ENCODE results near the gene LGR6.

DNA sequence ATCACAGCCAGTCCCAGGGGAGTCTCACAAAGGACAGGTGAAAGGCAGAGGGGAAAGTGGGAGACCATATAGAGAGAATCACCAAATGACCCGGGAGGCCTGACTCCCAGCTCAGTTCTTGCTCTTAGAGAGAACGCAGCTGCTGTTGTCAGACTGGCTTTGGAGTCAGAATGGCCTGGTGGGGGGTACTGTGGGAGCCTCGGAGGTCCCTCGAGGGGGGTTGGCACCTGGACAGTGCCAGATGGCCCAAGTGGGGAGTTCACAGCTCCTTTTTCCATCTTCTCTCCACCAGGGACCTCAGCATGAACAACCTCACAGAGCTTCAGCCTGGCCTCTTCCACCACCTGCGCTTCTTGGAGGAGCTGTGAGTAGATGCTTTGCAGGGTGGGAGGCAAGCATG, 31.5 kb downstream of the LGR6 start:
- TF ChIP-seq ZNF274 (IDR thresholded peaks at IDR 0.05; ENCODE audit: low read depth, low read length): no peak
- no peak for TF ChIP-seq SUZ12 (IDR thresholded peaks at IDR 0.05; ENCODE audit: extremely low read depth, insufficient read depth, insufficient read length)
- TF ChIP-seq YY1 (IDR thresholded peaks at IDR 0.05; ENCODE audit: insufficient read depth, insufficient read length): no peak

Measured in NT2/D1 (cell line).